DND-41 (cell line): ENCODE data around the gene AKAP10.

ENCODE experiments used
- CTCF ChIP-seq: IDR thresholded peaks from 2 replicates; pipeline ENCODE4 v1.5.1; 2012; ENCODE audit warnings: borderline replicate concordance, low read length, moderate library complexity, mild to moderate bottlenecking; ENCODE audit not compliant: poor library complexity, severe bottlenecking; ENCODE audit errors: extremely low read depth
- EZH2 ChIP-seq: IDR thresholded peaks from 3 replicates; pipeline ENCODE4 v1.6.1; 2012; ENCODE audit warnings: borderline replicate concordance, low read depth, mild to moderate bottlenecking, moderate library complexity, low read length, inconsistent platforms; ENCODE audit not compliant: severe bottlenecking

GRCh38 chr17:20009302-20010098 is 31.9 kb upstream of the AKAP10 start, which contains the start of gene SPECC1:
- TF ChIP-seq CTCF: peak; percentile 85
- peak; percentile 83 for TF ChIP-seq EZH2
